B cell (primary cell): ENCODE results near the gene GLT1D1. TPM values are rescaled to one million over a fixed set of nuclear protein-coding genes. Genes with fewer than 3 reads are reported as not detected.

ENCODE experiments used
- ATAC-seq: fragments of 200-7000 bp; cut with Tn5 transposase; one replicate; pipeline ENCODE4 v1.10.0; 2021; ENCODE audit warnings: low read depth, mild to moderate bottlenecking, moderate number of reproducible peaks, moderate library complexity
- CTCF ChIA-PET: fragments of 350-600 bp; sonication (Branson Sonifier 250); formaldehyde crosslinking; loops from one replicate; lab custom pipeline; 2021; ENCODE audit warnings: antibody characterized with exemption, inconsistent platforms; lab: Charles Lee
- POLR2A ChIA-PET: fragments of 350-600 bp; sonication (Branson Sonifier 250); formaldehyde crosslinking; loops from one replicate; lab custom pipeline; 2021; ENCODE audit warnings: antibody characterized with exemption; lab: Charles Lee
- DNase-seq: peaks from one replicate; pipeline ENCODE4 v3.0.0; 2013
- H2AFZ ChIP-seq: 2 replicates; pipeline ENCODE4 v1.6.1; 2012; ENCODE audit warnings: mild to moderate bottlenecking, low read depth, low read length; ENCODE audit not compliant: insufficient read depth, poor library complexity, severe bottlenecking
- H3K27ac ChIP-seq, 2 donors: 1 replicate in 1 of 2; 2 replicates in 1 of 2; pipeline ENCODE4 v1.5.1; 2012 to 2013; ENCODE audit warnings: low read length in 2 of 2, mild to moderate bottlenecking in 2 of 2, moderate library complexity in 1 of 2
- H3K27me3 ChIP-seq, 4 experiments: fragments of 200-600 bp in 1 of 4; sonication (generic) in 1 of 4; replicated peaks in 1 of 4; 1 replicate in 2 of 4; 2 replicates in 2 of 4; pipeline versions ENCODE4 v1.6.1 to v1.7.0; 2013 to 2016; ENCODE audit warnings: low read length in 3 of 4, mild to moderate bottlenecking in 2 of 4, mixed read lengths in 1 of 4, moderate library complexity in 1 of 4; ENCODE audit not compliant: insufficient read depth in 4 of 4, control insufficient read depth in 3 of 4; ENCODE audit errors: control extremely low read depth in 1 of 4
- H3K36me3 ChIP-seq, 2 experiments: replicated peaks in 1 of 2; 1 replicate in 1 of 2; 2 replicates in 1 of 2; pipeline versions ENCODE4 v1.6.1 to v1.7.1; 2013; ENCODE audit warnings: low read length in 1 of 2; ENCODE audit not compliant: insufficient read depth in 2 of 2, control insufficient read depth in 1 of 2; ENCODE audit errors: control extremely low read depth in 1 of 2, extremely low read depth in 1 of 2
- H3K4me1 ChIP-seq, 2 donors: fragments of 200-600 bp in 1 of 2; sonication (generic) in 1 of 2; 1 replicate in 1 of 2; 2 replicates in 1 of 2; pipeline versions ENCODE4 v1.5.1 to v1.6.1; 2013 to 2017; ENCODE audit warnings: low read length in 2 of 2; ENCODE audit not compliant: control insufficient read depth in 2 of 2, insufficient read depth in 2 of 2
- H3K4me2 ChIP-seq: replicated peaks from 2 replicates; pipeline ENCODE3; 2012; ENCODE audit warnings: mild to moderate bottlenecking, low read depth, low read length; ENCODE audit not compliant: poor library complexity, severe bottlenecking
- H3K4me3 ChIP-seq, 5 experiments: fragments of 200-600 bp in 1 of 5; sonication (generic) in 1 of 5; 1 replicate in 3 of 5; 2 replicates in 2 of 5; pipeline versions ENCODE4 v1.5.1 to v1.7.0; 2011 to 2016; ENCODE audit warnings: low read length in 4 of 5, mild to moderate bottlenecking in 4 of 5, low read depth in 2 of 5, control low read depth in 1 of 5, moderate library complexity in 1 of 5; ENCODE audit not compliant: insufficient read depth in 1 of 5; ENCODE audit errors: control extremely low read depth in 1 of 5, extremely low read depth in 1 of 5
- H3K79me2 ChIP-seq: fragments of 200-600 bp; sonication (generic); one replicate; pipeline ENCODE4 v1.6.0; 2016; ENCODE audit warnings: low read length; ENCODE audit not compliant: control insufficient read depth, insufficient read depth
- H3K9ac ChIP-seq: fragments of 200-600 bp; sonication (generic); 2 replicates; pipeline ENCODE4 v1.6.1; 2017; ENCODE audit warnings: mild to moderate bottlenecking, low read length, moderate library complexity
- H3K9me3 ChIP-seq, 3 donors: one replicate each; pipeline versions ENCODE4 v1.6.1 to v1.7.1; 2013; ENCODE audit warnings: low read length in 2 of 3; ENCODE audit not compliant: control insufficient read depth in 2 of 3, insufficient read depth in 1 of 3; ENCODE audit errors: control extremely low read depth in 1 of 3
- H4K20me1 ChIP-seq: 2 replicates; pipeline ENCODE4 v1.6.0; 2012; ENCODE audit warnings: mild to moderate bottlenecking, low read length; ENCODE audit not compliant: insufficient read depth, control insufficient read depth, poor library complexity, severe bottlenecking
- H3K27ac Mint-ChIP-seq: one replicate; pipeline ENCODE4 v1.8.0; 2021; ENCODE audit warnings: mixed read lengths
- H3K27me3 Mint-ChIP-seq: one replicate; pipeline ENCODE4 v1.8.0; 2021; ENCODE audit warnings: mixed read lengths
- H3K4me1 Mint-ChIP-seq: one replicate; pipeline ENCODE4 v1.8.0; 2021; ENCODE audit warnings: mixed read lengths
- H3K4me3 Mint-ChIP-seq: one replicate; pipeline ENCODE4 v1.8.0; 2021; ENCODE audit warnings: mixed read lengths
- H3K9me3 Mint-ChIP-seq: one replicate; pipeline ENCODE4 v1.8.0; 2022; ENCODE audit warnings: mixed read lengths; ENCODE audit not compliant: insufficient read depth
- EZH2 ChIP-seq: IDR thresholded peaks from 2 replicates; pipeline ENCODE4 v1.6.1; 2012; ENCODE audit warnings: borderline replicate concordance, low read depth, mild to moderate bottlenecking, moderate library complexity, low read length; ENCODE audit not compliant: insufficient read depth, poor library complexity, severe bottlenecking
- WGBS: methylation state at CpG from one replicate; pipeline ENCODE4 v1.1.5; 2013; ENCODE audit warnings: missing lambda C conversion rate; ENCODE audit not compliant: insufficient coverage; 5-methylcytosine and 5-hydroxymethylcytosine counted together
- intact Hi-C: fragments of 100-400 bp; cut with micrococcal nuclease; formaldehyde crosslinking; loops from one replicate; pipeline ENCODE4 v1.10.0; 2022
- polyA plus RNA-seq: library from polyadenylated mRNA; depleted of rRNA; stranded (reverse); fragments of >200 nt; gene quantifications from 2 replicates; pipeline ENCODE4 v1.2.3, GENCODE V29; 2012
- total RNA-seq, 2 donors: library from RNA; stranded (reverse); fragments of 120-200 nt in 1 of 2; gene quantifications; 1 replicate in 1 of 2; 2 replicates in 1 of 2; pipeline versions ENCODE4 v1.2.3 to v1.2.4, GENCODE V29; 2013 to 2022
- TF ChIP-seq, protein P1 (sequence below): fragments of 200-600 bp; IDR thresholded peaks from one replicate; pipeline ENCODE4 v1.8.0; 2022; ENCODE audit warnings: antibody characterized with exemption, mild to moderate bottlenecking

The GLT1D1 gene
- total and polyA plus RNA-seq, 2 donors (not counting 1 experiment from before 2014, with no cell fraction given) = 0.22 to 0.49 TPM

DNA sequence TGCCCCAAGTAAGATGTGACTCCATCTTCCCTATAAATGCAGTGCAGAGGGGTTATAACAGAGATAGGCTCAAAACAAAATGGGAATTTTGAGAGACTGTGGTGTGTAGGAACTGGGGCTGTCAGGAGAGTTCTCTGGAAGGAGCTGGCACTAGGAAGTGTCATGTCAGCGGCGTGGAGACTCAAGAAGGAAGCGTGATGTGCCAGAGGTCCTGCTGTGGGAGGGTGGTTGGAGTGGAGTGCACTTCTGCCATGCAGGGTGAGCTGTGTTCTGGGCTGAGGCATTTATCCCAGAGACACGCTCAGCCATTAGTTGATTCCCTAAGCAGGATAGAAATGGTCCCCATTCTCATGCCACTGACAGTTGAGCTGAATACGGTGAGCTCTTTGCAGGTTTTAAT lies 19.0 kb downstream of the GLT1D1 start:
- H3K9me3 Mint-ChIP-seq = peaks cover 5% of the 10 kb centered on the region
- Histone ChIP-seq H3K36me3 (no peaks in the 10 kb centered on the region), H3K4me2 (no peak overlapping the region), H3K4me3 (no peak overlapping the region), H4K20me1 (no peaks in the 10 kb centered on the region), H3K27ac (no peak overlapping the region), H3K9me3 (peaks cover 3 to 22% (median 16%) of the 10 kb centered on the region in 3 donors), H3K9ac (no peak overlapping the region), H2AFZ (no peak overlapping the region), H3K79me2 (no peaks in the 10 kb centered on the region), H3K4me1 (no peaks in the 10 kb centered on the region), H3K27me3 (no peaks in the 10 kb centered on the region)
- TF ChIP-seq EZH2 = no peak
- TF ChIP-seq, protein P1, sequence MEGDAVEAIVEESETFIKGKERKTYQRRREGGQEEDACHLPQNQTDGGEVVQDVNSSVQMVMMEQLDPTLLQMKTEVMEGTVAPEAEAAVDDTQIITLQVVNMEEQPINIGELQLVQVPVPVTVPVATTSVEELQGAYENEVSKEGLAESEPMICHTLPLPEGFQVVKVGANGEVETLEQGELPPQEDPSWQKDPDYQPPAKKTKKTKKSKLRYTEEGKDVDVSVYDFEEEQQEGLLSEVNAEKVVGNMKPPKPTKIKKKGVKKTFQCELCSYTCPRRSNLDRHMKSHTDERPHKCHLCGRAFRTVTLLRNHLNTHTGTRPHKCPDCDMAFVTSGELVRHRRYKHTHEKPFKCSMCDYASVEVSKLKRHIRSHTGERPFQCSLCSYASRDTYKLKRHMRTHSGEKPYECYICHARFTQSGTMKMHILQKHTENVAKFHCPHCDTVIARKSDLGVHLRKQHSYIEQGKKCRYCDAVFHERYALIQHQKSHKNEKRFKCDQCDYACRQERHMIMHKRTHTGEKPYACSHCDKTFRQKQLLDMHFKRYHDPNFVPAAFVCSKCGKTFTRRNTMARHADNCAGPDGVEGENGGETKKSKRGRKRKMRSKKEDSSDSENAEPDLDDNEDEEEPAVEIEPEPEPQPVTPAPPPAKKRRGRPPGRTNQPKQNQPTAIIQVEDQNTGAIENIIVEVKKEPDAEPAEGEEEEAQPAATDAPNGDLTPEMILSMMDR = no peak
- POLR2A ChIA-PET = no interaction called here
- no peak overlapping the region for H3K4me3 Mint-ChIP-seq
- DNase-seq = no peak
- no peak for ATAC-seq
- no peaks in the 10 kb centered on the region for H3K4me1 Mint-ChIP-seq
- peaks cover 6% of the 10 kb centered on the region for H3K27me3 Mint-ChIP-seq
- no peak overlapping the region for H3K27ac Mint-ChIP-seq
- 82% methylated on average over 4 of the region's 5 CpGs for WGBS
- intact Hi-C loops = no loop called here
- CTCF ChIA-PET = interaction anchor here (0.6 kb wide), 1 partner anchor 69 kb away, joined by 3 read pairs; no protein-coding TSS in a partner anchor

DNA sequence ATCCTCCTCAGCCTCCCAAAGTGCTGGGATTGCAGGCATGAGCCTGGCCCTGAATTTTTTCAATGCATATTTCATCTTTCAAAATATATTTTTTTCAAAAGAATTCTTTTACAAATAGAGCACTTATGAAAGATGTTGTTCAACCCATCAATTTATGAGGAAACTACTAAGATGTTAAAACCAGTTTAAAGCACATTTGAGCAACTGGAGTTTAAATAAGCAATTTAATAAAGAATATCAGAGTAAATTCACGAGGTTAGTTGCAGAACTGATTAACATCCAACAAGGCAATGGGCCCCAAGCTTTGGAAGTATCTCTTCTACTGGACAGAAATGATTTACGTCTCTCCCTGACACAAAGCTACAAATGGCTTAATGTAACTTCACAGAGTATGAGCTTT lies 23.3 kb downstream of the GLT1D1 start:
- no peaks in the 10 kb centered on the region for H3K27me3 ChIP-seq
- H3K9ac ChIP-seq = no peak overlapping the region
- Mint-ChIP-seq H3K27ac (no peak overlapping the region), H3K9me3 (peaks cover 15% of the 10 kb centered on the region), H3K4me1 (no peaks in the 10 kb centered on the region), H3K27me3 (peaks cover 9% of the 10 kb centered on the region), H3K4me3 (no peak overlapping the region)
- ChIA-PET POLR2A (no interaction called here), CTCF (no interaction called here)
- TF ChIP-seq EZH2 = no peak
- TF ChIP-seq, protein P1 = no peak
- no peaks in the 10 kb centered on the region for H4K20me1 ChIP-seq
- DNase-seq = no peak
- peaks cover 6 to 33% (median 30%) of the 10 kb centered on the region in 3 donors for H3K9me3 ChIP-seq
- ATAC-seq = no peak
- no peak overlapping the region for H3K27ac ChIP-seq
- no peak overlapping the region for H3K4me2 ChIP-seq
- H3K4me1 ChIP-seq = no peaks in the 10 kb centered on the region
- no peaks in the 10 kb centered on the region for H3K79me2 ChIP-seq
- H3K4me3 ChIP-seq = no peak overlapping the region
- no peak overlapping the region for H2AFZ ChIP-seq
- WGBS = no CpG with 5 or more reads among the region's 2 CpGs
- intact Hi-C loops = no loop called here
- H3K36me3 ChIP-seq = no peaks in the 10 kb centered on the region
